ENCODE data around the gene CALHM4. TPM values are rescaled to one million over a fixed set of nuclear protein-coding genes. Genes with fewer than 3 reads are reported as not detected.

Gene CALHM4
- total and polyA plus RNA-seq, 2 of the 13 experiments (the other 11 are each of a cell fraction or from before 2014, with no cell fraction given), result not detected

DNA sequence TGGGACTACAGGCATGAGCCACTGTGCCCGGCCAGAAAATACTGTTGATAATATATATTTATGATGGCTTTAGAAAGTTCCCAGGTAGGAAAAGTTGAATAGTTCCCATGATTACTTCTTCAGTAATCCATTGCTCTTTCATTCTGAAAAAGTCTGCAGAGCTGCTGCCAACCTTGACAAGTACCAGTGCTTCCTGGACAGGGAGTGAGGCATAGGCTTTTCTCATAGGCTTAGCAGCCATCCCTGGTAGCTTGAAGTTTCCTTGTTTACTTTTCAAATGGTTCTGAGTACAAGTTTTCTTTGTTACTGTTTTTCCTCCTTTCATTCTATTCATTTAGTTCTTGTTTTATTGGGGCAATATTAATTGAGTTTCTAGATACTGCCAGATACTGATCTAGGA is 25.6 kb downstream of the CALHM4 start:
- TF ChIP-seq MTA3 (CRISPR knock-in tag; IDR thresholded peaks at IDR 0.05) (no peak), TOPORS (CRISPR knock-in tag; IDR thresholded peaks at IDR 0.05) (no peak), TCF12 (IDR thresholded peaks at IDR 0.05) (no peak), TCF12 (CRISPR knock-in tag; IDR thresholded peaks at IDR 0.05) (no peak), HNRNPL (IDR thresholded peaks at IDR 0.05; ENCODE audit: low read depth, low read length) (no peak), SMARCE1 (IDR thresholded peaks at IDR 0.05; ENCODE audit: borderline replicate concordance) (no peak), ELF3 (CRISPR knock-in tag; IDR thresholded peaks at IDR 0.05) (no peak), ZBTB42 (CRISPR knock-in tag; IDR thresholded peaks at IDR 0.05) (no peak), ZMAT3 (CRISPR knock-in tag; conservative IDR thresholded peaks at IDR 0.05) (no peak), ZNF446 (CRISPR knock-in tag; IDR thresholded peaks at IDR 0.05) (no peak), MBNL3 (CRISPR knock-in tag; conservative IDR thresholded peaks at IDR 0.05) (no peak), ZNF577 (CRISPR knock-in tag; IDR thresholded peaks at IDR 0.05; ENCODE audit: borderline replicate concordance, low read depth) (no peak), ZNF496 (CRISPR knock-in tag; IDR thresholded peaks at IDR 0.05; ENCODE audit: insufficient replicate concordance) (no peak), DPF2 (CRISPR knock-in tag; IDR thresholded peaks at IDR 0.05; ENCODE audit: borderline replicate concordance, low read depth) (no peak)
- TF ChIP-seq, protein P1, sequence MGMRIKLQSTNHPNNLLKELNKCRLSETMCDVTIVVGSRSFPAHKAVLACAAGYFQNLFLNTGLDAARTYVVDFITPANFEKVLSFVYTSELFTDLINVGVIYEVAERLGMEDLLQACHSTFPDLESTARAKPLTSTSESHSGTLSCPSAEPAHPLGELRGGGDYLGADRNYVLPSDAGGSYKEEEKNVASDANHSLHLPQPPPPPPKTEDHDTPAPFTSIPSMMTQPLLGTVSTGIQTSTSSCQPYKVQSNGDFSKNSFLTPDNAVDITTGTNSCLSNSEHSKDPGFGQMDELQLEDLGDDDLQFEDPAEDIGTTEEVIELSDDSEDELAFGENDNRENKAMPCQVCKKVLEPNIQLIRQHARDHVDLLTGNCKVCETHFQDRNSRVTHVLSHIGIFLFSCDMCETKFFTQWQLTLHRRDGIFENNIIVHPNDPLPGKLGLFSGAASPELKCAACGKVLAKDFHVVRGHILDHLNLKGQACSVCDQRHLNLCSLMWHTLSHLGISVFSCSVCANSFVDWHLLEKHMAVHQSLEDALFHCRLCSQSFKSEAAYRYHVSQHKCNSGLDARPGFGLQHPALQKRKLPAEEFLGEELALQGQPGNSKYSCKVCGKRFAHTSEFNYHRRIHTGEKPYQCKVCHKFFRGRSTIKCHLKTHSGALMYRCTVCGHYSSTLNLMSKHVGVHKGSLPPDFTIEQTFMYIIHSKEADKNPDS (CRISPR knock-in tag; IDR thresholded peaks at IDR 0.05), result no peak
- TF ChIP-seq, protein P2, sequence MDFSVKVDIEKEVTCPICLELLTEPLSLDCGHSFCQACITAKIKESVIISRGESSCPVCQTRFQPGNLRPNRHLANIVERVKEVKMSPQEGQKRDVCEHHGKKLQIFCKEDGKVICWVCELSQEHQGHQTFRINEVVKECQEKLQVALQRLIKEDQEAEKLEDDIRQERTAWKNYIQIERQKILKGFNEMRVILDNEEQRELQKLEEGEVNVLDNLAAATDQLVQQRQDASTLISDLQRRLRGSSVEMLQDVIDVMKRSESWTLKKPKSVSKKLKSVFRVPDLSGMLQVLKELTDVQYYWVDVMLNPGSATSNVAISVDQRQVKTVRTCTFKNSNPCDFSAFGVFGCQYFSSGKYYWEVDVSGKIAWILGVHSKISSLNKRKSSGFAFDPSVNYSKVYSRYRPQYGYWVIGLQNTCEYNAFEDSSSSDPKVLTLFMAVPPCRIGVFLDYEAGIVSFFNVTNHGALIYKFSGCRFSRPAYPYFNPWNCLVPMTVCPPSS (IDR thresholded peaks at IDR 0.05), result no peak
- TF ChIP-seq, protein P3, sequence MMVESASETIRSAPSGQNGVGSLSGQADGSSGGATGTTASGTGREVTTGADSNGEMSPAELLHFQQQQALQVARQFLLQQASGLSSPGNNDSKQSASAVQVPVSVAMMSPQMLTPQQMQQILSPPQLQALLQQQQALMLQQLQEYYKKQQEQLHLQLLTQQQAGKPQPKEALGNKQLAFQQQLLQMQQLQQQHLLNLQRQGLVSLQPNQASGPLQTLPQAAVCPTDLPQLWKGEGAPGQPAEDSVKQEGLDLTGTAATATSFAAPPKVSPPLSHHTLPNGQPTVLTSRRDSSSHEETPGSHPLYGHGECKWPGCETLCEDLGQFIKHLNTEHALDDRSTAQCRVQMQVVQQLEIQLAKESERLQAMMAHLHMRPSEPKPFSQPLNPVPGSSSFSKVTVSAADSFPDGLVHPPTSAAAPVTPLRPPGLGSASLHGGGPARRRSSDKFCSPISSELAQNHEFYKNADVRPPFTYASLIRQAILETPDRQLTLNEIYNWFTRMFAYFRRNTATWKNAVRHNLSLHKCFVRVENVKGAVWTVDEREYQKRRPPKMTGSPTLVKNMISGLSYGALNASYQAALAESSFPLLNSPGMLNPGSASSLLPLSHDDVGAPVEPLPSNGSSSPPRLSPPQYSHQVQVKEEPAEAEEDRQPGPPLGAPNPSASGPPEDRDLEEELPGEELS (CRISPR knock-in tag; IDR thresholded peaks at IDR 0.05), result no peak
- H3K9me3 ChIP-seq (ENCODE audit: low read length), result no peaks in the 10 kb centered on the region
- FAIRE-seq, result no peak
- ChIA-PET POLR2A (no interaction called here), CTCF (ENCODE audit: low intra/inter-chr PET ratio, low total read pairs) (no interaction called here)
- no peak for ATAC-seq
- H3K4me2 ChIP-seq (ENCODE audit: low read depth, low read length), result no peak overlapping the region
- no peak overlapping the region for H3K27ac ChIP-seq (ENCODE audit: extremely low read length, insufficient read depth, low read length)
- no peak for DNase-seq (ENCODE audit: low spot score)
- 95% methylated on average over 1 of the region's 1 CpG for WGBS (ENCODE audit: low lambda C conversion rate)
- no peak overlapping the region for H3K9ac ChIP-seq (ENCODE audit: insufficient read depth, low read depth, low read length)
- H3K4me3 ChIP-seq (replicated peaks in 1 of 3; ENCODE audit: insufficient read depth in 1 of 3, low read depth in 2 of 3, low read length in 3 of 3), result no peak overlapping the region
- H3K36me3 ChIP-seq (replicated peaks in 1 of 2; ENCODE audit: control insufficient read depth in 1 of 2, insufficient read depth in 2 of 2, low read length in 2 of 2), result peaks cover 5 to 9% of the 10 kb centered on the region in 2 experiments; a peak in 4 of 5 replicates
- BruUV-seq (replicated peaks), result no TSS peak
- intact Hi-C loops (cut with micrococcal nuclease; ENCODE audit: unreplicated experiment) (no loop called here), in situ Hi-C loops (cut with HindIII; ENCODE audit: extremely low pct_ligation_motif_present, low pct_unique_long_range_greater_than_20kb) (no loop called here)
- peaks cover 37% of the 10 kb centered on the region for H3K79me2 ChIP-seq (ENCODE audit: insufficient read depth, low read length)
- no peaks in the 10 kb centered on the region for H4K20me1 ChIP-seq (ENCODE audit: insufficient read depth, low read length)
- peaks cover 9% of the 10 kb centered on the region for H3K4me1 ChIP-seq (ENCODE audit: insufficient read depth, low read length)
- H3K27me3 ChIP-seq (ENCODE audit: control insufficient read depth in 1 of 2, insufficient read depth in 2 of 2, low read length in 2 of 2), result no peaks in the 10 kb centered on the region
- no peak overlapping the region for H2AFZ ChIP-seq (ENCODE audit: low read length)
